Neural progenitor cell (in vitro differentiated cells): Measurements from ENCODE around the gene MYD88. TPM values are rescaled to one million over a fixed set of nuclear protein-coding genes. Genes with fewer than 3 reads are reported as not detected.

Experiments
- DNase-seq: peaks from one replicate; pipeline ENCODE4 v3.0.0-alpha.2; 2016; ENCODE audit warnings: low spot score
- H2AFZ ChIP-seq: fragments of 200-600 bp; sonication (generic); replicated peaks from 2 replicates; pipeline ENCODE4 v1.6.1; 2016; ENCODE audit warnings: antibody characterized with exemption
- H3F3A ChIP-seq: fragments of 200-600 bp; sonication (generic); 2 replicates; pipeline ENCODE4 v1.6.1; 2016; ENCODE audit warnings: antibody characterized with exemption, low read depth
- H3K27ac ChIP-seq: fragments of 200-600 bp; sonication (generic); 2 replicates; pipeline ENCODE4 v1.5.1; 2016; ENCODE audit warnings: mild to moderate bottlenecking
- H3K27me3 ChIP-seq: fragments of 200-600 bp; sonication (generic); 2 replicates; pipeline ENCODE4 v1.6.1; 2016; ENCODE audit warnings: mild to moderate bottlenecking, moderate library complexity
- H3K36me3 ChIP-seq: fragments of 200-600 bp; sonication (generic); 2 replicates; pipeline ENCODE4 v1.5.1; 2016
- H3K4me1 ChIP-seq: fragments of 200-600 bp; sonication (generic); 2 replicates; pipeline ENCODE4 v1.6.1; 2016; ENCODE audit warnings: mixed run types
- H3K4me2 ChIP-seq: fragments of 200-600 bp; sonication (generic); 2 replicates; pipeline ENCODE4 v1.6.1; 2016
- H3K4me3 ChIP-seq: fragments of 200-600 bp; sonication (generic); 2 replicates; pipeline ENCODE4 v1.5.1; 2016
- H3K79me2 ChIP-seq: fragments of 200-600 bp; sonication (generic); 2 replicates; pipeline ENCODE4 v1.6.1; 2016; ENCODE audit warnings: low read depth
- H3K9ac ChIP-seq: fragments of 200-600 bp; sonication (generic); 2 replicates; pipeline ENCODE4 v1.6.1; 2016
- H3K9me3 ChIP-seq: fragments of 200-600 bp; sonication (generic); 2 replicates; pipeline ENCODE4 v1.5.1; 2016; ENCODE audit warnings: low read depth
- H4K20me1 ChIP-seq: fragments of 200-600 bp; sonication (generic); 2 replicates; pipeline ENCODE4 v1.6.1; 2016; ENCODE audit warnings: low read depth
- H3K27ac Mint-ChIP-seq: 3 replicates; pipeline ENCODE4 v1.8.0; 2021; ENCODE audit warnings: mixed read lengths
- H3K27me3 Mint-ChIP-seq: 2 replicates; pipeline ENCODE4 v1.8.0; 2022; ENCODE audit warnings: low read depth, mild to moderate bottlenecking, inconsistent platforms, moderate library complexity, mixed read lengths; ENCODE audit not compliant: insufficient read depth
- H3K36me3 Mint-ChIP-seq: 3 replicates; pipeline ENCODE4 v1.8.0; 2021; ENCODE audit warnings: mixed read lengths
- H3K4me1 Mint-ChIP-seq: 3 replicates; pipeline ENCODE4 v1.8.0; 2021; ENCODE audit warnings: mixed read lengths
- H3K4me3 Mint-ChIP-seq: 3 replicates; pipeline ENCODE4 v1.8.0; 2021; ENCODE audit warnings: mild to moderate bottlenecking, moderate library complexity, mixed read lengths
- H3K9me3 Mint-ChIP-seq: 3 replicates; pipeline ENCODE4 v1.8.0; 2020; ENCODE audit warnings: mixed read lengths
- EZH2 ChIP-seq: fragments of 200-600 bp; sonication (generic); IDR thresholded peaks from 2 replicates; pipeline ENCODE4 v1.6.1; 2017; ENCODE audit warnings: antibody characterized with exemption, mild to moderate bottlenecking, moderate library complexity
- EZH2phosphoT487 ChIP-seq: fragments of 200-600 bp; sonication (generic); IDR thresholded peaks from 2 replicates; pipeline ENCODE4 v1.6.1; 2017; ENCODE audit warnings: antibody characterized with exemption
- total RNA-seq: library from RNA; depleted of rRNA; stranded (reverse); fragments of >200 nt; gene quantifications from 2 replicates; pipeline ENCODE4 v1.2.3, GENCODE V29; 2015; ENCODE audit warnings: low replicate concordance
- TF ChIP-seq, protein P1 (sequence below): fragments of 200-600 bp; sonication (generic); IDR thresholded peaks from 2 replicates; pipeline ENCODE4 v1.5.1; 2017; ENCODE audit warnings: antibody characterized with exemption, mild to moderate bottlenecking

MYD88 gene
- total RNA-seq, 1 donor from 2014 or later: 3.1 TPM

- Histone ChIP-seq H3K79me2 (peaks cover 52% of the 10 kb centered on the region), H3K9ac (peak overlapping the region; percentile 67), H3K27me3 (no peaks in the 10 kb centered on the region), H3K36me3 (no peaks in the 10 kb centered on the region), H2AFZ (peak overlapping the region; percentile 96), H3F3A (peaks cover 37% of the 10 kb centered on the region), H3K27ac (peak overlapping the region; percentile 87), H4K20me1 (peaks cover 42% of the 10 kb centered on the region), H3K4me2 (peak overlapping the region; percentile 79), H3K9me3 (no peaks in the 10 kb centered on the region), H3K4me1 (peaks cover 3% of the 10 kb centered on the region), H3K4me3 (peak overlapping the region; percentile 96)
- H3K27ac Mint-ChIP-seq: peak overlapping the region; percentile 98
- TF ChIP-seq EZH2phosphoT487 (no peak), EZH2 (no peak)
- TF ChIP-seq, protein P1, sequence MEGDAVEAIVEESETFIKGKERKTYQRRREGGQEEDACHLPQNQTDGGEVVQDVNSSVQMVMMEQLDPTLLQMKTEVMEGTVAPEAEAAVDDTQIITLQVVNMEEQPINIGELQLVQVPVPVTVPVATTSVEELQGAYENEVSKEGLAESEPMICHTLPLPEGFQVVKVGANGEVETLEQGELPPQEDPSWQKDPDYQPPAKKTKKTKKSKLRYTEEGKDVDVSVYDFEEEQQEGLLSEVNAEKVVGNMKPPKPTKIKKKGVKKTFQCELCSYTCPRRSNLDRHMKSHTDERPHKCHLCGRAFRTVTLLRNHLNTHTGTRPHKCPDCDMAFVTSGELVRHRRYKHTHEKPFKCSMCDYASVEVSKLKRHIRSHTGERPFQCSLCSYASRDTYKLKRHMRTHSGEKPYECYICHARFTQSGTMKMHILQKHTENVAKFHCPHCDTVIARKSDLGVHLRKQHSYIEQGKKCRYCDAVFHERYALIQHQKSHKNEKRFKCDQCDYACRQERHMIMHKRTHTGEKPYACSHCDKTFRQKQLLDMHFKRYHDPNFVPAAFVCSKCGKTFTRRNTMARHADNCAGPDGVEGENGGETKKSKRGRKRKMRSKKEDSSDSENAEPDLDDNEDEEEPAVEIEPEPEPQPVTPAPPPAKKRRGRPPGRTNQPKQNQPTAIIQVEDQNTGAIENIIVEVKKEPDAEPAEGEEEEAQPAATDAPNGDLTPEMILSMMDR: no peak
- H3K27me3 Mint-ChIP-seq: peaks cover 10% of the 10 kb centered on the region
- peaks cover 22% of the 10 kb centered on the region for H3K4me1 Mint-ChIP-seq
- no peak for DNase-seq
- peaks cover 15% of the 10 kb centered on the region for H3K36me3 Mint-ChIP-seq
- H3K9me3 Mint-ChIP-seq: no peaks in the 10 kb centered on the region
- H3K4me3 Mint-ChIP-seq: peak overlapping the region; percentile 99
These were observed 27.4 kb downstream of the MYD88 start for GRCh38 chr3:38165722-38166387.

DNA sequence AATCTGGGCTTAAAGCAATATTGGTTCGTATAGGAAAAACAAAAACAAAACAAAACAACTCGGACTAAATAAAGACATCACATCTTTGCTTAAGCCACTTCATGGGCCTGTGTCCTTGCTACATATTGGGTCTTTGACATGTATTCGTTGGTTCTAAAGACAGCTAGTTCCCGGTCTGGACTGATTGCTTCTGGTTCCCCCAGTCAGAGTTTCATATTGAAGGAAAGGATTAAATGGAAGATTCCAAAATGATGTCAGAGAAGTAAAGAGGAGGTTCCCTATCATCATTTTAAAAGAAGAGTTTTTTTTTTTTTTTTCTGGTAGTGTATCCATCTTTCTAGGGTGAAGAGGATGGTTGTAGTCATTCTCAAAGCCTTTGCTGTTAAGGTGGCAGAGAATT lies 29.1 kb downstream of the MYD88 start:
- Histone ChIP-seq H3K36me3 (no peaks in the 10 kb centered on the region), H3K27ac (no peak overlapping the region), H3K9ac (no peak overlapping the region)

GRCh38 chr3:38168151-38169026 lies 29.9 kb downstream of the MYD88 start:
- Histone ChIP-seq H3K27ac (no peak overlapping the region), H3K4me1 (peaks cover 3% of the 10 kb centered on the region), H4K20me1 (peaks cover 66% of the 10 kb centered on the region), H3K9me3 (no peaks in the 10 kb centered on the region), H3K4me3 (no peak overlapping the region), H2AFZ (no peak overlapping the region), H3K4me2 (peak overlapping the region; percentile 79), H3K27me3 (no peaks in the 10 kb centered on the region), H3F3A (peaks cover 15% of the 10 kb centered on the region), H3K79me2 (peaks cover 78% of the 10 kb centered on the region), H3K36me3 (no peaks in the 10 kb centered on the region), H3K9ac (no peak overlapping the region)
- Mint-ChIP-seq H3K4me3 (no peak overlapping the region), H3K9me3 (no peaks in the 10 kb centered on the region), H3K27me3 (peaks cover 10% of the 10 kb centered on the region), H3K36me3 (peaks cover 15% of the 10 kb centered on the region), H3K27ac (no peak overlapping the region), H3K4me1 (peaks cover 22% of the 10 kb centered on the region)
- no peak for DNase-seq
- no peak for TF ChIP-seq EZH2phosphoT487
- TF ChIP-seq, protein P1: no peak
- TF ChIP-seq EZH2: no peak

More for the DNA sequence above, 29.1 kb downstream of the MYD88 start:
- DNase-seq: no peak
- Histone ChIP-seq H3F3A (peaks cover 21% of the 10 kb centered on the region), H3K4me3 (peak overlapping the region; percentile 96), H3K79me2 (peaks cover 70% of the 10 kb centered on the region), H3K27me3 (no peaks in the 10 kb centered on the region), H4K20me1 (peaks cover 58% of the 10 kb centered on the region), H3K9me3 (no peaks in the 10 kb centered on the region), H2AFZ (no peak overlapping the region), H3K4me1 (peaks cover 3% of the 10 kb centered on the region), H3K4me2 (peak overlapping the region; percentile 79)
- no peak overlapping the region for H3K27ac Mint-ChIP-seq
- peaks cover 22% of the 10 kb centered on the region for H3K4me1 Mint-ChIP-seq
- H3K9me3 Mint-ChIP-seq: no peaks in the 10 kb centered on the region
- H3K27me3 Mint-ChIP-seq: peaks cover 10% of the 10 kb centered on the region
- TF ChIP-seq, protein P1: no peak
- TF ChIP-seq EZH2: no peak
- no peak for TF ChIP-seq EZH2phosphoT487
- peaks cover 15% of the 10 kb centered on the region for H3K36me3 Mint-ChIP-seq
- H3K4me3 Mint-ChIP-seq: peak overlapping the region; percentile 34
